Stimulated activated CD8-positive, alpha-beta memory T cell treated with anti-CD3 and anti-CD28 coated beads, Interleukin-12 subunit alpha, Interleukin-12 subunit beta, amount 100 ng/mL, for 1 hour (primary cell): ENCODE measurements around the gene TNNI3K.
A peak's percentile ranks its signal among the peaks of the same experiment; 100 is the strongest.
"Not testable (repeated sequence)": the region's sequence is repeated elsewhere in the genome, so short reads cannot be mapped to it uniquely, and the experiment has no call there.

Experiments
- DNase-seq: peaks from one replicate; pipeline ENCODE4 v3.0.0-alpha.2; 2020; ENCODE audit warnings: low read depth

TNNI3K gene

DNA sequence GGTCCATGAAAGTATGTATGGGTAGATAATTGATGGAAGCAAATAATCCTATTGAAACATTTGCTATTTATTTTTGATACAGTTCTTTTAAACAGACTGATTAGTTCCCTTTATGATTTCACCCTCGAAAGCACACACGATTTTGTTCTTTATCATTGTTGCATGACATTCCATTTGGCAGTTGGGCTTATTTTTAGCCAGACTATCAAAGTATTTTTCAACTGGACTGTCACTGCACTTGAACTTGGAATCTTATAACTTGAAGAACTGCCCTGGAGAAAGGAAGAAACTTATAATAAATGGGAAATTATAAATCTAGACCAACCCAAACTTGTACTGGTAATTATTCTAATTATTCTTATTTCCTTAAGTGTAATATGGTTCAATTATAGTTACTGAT, at the start of gene TNNI3K:
Gene TNNI3K (plus strand): TSS at position 235 of the 400 bp plus-strand sequence. CDS start 65 bp downstream, at position 300.
- no peak for DNase-seq

- no peak for DNase-seq
Measured at GRCh38 chr1:74193908-74194307, 41.3 kb upstream of the TNNI3K start.

GRCh38 chr1:74195339-74195738, 39.8 kb upstream of the TNNI3K start:
- no peak for DNase-seq

- DNase-seq, result no peak
Measured at GRCh38 chr1:74197255-74197654, 37.9 kb upstream of the TNNI3K start.

DNA sequence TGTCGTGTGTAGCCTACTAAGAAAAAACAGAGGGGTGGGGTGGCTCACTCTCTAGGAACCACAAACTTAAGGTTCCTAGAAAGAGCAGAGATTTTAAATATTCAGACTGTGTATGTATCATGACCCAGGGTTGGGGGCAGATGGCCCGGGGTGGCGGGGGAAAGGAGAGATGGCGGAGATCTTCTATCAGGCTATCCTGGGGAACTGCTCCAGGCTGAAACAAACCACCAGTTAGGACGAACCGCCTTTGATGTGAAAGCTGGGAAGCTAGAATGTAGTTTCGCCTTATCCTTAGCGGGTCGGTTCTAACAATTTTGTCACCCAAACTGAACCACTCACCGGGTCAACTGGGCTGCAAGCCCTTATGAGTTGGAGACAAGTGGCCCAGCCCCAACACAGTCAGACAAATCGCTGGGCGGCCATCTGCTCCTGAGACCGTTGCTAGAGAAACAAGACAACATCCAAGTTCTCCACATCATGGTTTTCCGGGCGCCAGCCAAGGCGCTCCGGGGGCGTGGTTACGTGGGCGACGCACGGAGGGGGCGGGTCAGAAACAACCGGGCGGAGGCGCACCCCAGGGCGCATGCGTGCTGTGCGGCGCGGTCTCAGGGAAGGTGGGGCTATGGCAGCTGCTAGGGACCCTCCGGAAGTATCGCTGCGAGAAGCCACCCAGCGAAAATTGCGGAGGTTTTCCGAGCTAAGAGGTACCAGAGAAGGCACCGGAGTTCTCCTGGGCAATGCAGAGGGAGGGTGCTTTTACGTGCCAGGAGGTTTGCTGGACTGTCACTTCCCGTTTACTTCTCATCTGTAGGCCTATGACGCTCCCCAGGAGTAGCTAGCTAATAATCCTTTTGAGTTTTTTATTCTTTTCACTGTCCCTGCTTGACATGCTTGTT, 37.3 kb upstream of the TNNI3K start, which contains the start of the genes FPGT and LRRIQ3:
Gene FPGT (plus strand): TSS at position 586 of the 896 bp plus-strand sequence. CDS start 37 bp downstream, at position 623.
Gene LRRIQ3 (minus strand): TSS at position 520 of the 896 bp plus-strand sequence. CDS start 14,492 bp downstream, outside the sequence.
- peak; percentile 92 for DNase-seq

- DNase-seq, result no peak
Measured at GRCh38 chr1:74199504-74199903, 35.7 kb upstream of the TNNI3K start.

- DNase-seq, result no peak
Measured at GRCh38 chr1:74205266-74205665, 29.9 kb upstream of the TNNI3K start.

GRCh38 chr1:74215229-74215628, 20.0 kb upstream of the TNNI3K start:
- no peak for DNase-seq

DNA sequence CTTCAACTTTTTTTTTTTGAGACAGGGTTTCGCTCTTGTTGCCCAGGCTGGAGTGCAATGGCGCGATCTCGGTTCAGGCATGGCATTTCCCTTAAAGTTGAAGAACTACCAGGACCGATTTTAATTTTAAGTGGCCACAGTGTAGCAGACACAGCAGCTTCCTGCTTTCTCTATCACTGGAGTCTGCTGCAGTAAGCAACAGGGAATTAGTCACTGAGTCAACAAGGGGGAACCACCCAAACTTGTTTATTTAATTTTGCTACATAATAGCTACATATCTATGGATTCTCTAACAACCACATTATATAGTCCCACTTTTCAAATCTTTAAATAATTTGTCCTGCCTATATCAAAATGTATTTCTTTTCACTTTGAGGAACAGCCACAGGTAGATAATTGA, 12.5 kb upstream of the TNNI3K start:
- DNase-seq, result no peak

GRCh38 chr1:74223453-74223852, 11.7 kb upstream of the TNNI3K start:
- no peak for DNase-seq

- no peak for DNase-seq
Measured at GRCh38 chr1:74236440-74236839, 1.3 kb downstream of the TNNI3K start.

DNA sequence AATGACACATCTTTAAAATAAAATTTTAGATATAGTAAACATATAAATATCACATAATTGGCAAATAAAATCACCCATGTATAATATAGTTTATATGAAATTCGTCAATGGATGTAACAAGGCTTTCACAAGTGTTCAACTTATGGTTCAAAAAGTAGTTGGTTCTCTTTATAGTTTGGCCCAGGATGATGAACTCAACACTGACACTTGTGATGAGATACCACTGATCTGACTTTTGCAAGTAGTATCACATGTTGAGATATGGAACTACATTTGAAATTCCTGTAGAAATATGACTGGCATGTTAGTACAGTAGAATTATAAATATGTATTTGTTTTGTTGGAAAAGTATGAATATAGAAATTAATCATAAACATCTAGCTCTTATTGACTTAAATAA, 1.8 kb downstream of the TNNI3K start:
- DNase-seq, result no peak

- no peak for DNase-seq
Measured at GRCh38 chr1:74237787-74238186, 2.6 kb downstream of the TNNI3K start.

- DNase-seq, result no peak
Measured at GRCh38 chr1:74245168-74245772, 10.1 kb downstream of the TNNI3K start.

DNA sequence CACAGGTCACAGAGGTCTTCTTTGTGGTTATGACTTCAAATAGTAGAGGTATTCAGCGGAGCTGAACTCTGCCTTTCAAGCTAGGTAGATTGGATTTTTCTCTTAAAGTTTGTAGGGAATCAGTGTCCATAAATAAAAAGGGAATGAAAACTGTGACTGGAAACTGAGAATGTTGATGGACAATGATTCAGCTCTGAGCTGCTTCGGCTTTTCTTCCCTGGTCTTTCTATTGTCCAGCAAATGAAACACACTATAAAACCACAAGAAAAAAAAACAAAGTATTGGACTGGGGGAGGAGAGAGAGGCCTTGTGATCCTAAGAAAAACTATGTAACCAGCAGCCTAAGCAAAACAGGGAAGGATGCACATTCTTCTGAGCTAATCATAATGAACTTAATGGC, 11.1 kb downstream of the TNNI3K start:
- DNase-seq, result no peak

DNA sequence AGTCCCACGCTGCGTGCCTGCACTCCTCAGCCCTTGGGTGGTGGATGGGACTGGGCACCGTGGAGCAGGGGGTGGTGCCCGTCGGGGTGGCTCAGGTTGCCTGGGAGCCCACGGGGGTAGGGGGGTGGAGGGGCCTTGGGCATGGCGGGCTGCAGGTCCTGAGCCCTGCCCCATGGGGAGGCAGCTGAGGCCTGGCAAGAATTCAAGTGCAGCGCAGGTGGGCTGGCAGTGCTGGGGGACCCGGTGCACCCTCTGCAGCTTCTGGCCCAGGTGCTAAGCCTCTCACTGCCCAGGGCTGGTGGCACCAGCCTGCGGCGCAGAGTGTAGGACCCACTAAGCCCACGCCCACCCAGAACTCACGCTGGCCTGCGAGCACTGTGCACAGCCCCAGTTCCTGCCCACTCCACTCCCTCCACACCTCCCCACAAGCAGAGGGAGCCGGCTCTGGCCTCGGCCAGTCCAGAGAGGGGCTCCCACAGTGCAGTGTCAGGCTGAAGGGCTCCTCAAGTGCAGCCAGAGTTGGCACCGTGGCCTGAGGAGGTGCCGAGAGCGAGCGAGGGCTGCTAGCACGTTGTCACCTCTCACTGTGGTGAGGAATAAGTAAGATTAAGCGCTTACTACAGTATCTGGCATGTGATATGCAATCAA, 12.8 kb downstream of the TNNI3K start:
- no peak for DNase-seq

DNA sequence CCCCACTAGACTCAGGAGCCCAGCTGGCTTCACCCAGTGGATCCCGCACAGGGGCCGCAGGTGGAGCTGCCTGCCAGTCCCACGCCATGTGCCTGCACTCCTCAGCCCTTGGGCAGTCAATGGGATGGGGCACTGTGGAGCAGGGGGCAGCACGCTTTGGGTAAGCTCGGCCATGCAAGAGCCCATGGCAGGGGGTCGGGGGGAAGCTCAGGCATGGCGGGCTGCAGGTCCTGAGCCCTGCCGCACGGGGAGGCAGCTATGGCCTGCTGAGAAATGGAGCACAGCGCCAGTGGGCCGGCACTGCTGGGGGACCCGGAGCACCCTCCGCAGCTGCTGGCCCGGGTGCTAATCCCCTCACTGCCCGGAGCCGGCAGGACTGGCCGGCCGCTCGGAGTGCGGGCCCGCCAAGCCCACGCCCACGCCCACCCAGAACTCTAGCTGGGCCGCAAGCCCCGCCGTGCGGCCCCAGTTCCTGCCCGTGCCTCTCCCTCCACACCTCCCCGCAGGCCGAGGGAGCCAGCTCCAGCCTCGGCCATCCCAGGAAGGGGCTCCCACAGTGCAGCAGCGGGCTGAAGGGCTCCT, 18.1 kb downstream of the TNNI3K start:
- DNase-seq, result not testable (repeated sequence)

- DNase-seq, result no peak
Measured at GRCh38 chr1:74266001-74266400, 30.8 kb downstream of the TNNI3K start.

DNA sequence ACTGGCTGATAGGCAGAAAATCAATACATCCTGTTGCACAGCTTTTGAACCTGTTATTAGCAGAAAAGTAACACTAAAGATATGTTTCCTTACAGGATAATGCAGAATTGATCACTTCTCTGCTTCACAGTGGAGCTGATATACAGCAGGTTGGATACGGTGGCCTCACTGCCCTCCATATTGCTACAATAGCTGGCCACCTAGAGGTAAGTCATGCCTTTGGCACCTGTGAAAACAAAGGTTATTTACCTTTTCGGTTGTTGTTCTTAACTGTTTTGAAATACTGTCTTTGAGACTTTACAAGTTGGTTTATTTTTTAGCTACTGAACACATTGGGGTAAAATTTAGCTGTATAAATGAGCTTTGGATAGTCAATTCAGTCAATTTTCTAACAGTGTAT, 36.3 kb downstream of the TNNI3K start:
- DNase-seq, result no peak

DNA sequence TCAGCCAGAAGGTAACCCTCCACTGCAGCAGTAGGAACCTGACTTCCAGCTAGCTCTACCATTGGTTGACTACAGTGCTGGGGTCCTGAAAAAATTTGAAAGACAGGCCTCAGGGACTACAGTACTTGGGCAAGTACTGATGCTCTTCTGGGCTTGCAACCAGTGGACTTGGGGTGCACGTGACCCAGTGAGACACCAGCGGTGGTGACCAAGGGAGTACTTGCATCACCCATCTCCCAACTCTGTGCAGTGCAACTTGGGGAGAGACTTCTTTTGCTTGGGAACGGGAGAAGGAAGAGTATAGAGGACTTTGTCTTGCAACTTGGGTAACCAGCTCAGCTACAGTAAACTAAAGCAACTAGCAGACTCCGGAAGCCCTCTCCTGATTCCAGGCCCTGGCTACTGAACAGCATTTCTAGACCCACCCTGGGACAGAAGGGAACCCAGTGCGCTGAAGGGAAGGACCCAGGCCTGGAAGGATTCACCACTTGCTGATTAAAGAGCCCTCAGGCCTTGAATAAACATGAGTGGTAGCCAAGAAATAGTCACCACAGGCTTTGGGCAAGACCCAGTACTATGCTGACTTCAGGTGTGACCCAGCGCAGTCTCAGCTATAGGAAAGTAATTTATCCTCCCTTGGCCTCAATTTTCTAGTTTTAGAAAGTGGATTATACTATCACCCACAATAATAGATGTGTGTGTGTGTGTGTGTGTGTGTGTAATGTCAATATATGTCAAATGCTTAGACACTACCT, 45.6 kb downstream of the TNNI3K start:
- DNase-seq, result no peak

DNA sequence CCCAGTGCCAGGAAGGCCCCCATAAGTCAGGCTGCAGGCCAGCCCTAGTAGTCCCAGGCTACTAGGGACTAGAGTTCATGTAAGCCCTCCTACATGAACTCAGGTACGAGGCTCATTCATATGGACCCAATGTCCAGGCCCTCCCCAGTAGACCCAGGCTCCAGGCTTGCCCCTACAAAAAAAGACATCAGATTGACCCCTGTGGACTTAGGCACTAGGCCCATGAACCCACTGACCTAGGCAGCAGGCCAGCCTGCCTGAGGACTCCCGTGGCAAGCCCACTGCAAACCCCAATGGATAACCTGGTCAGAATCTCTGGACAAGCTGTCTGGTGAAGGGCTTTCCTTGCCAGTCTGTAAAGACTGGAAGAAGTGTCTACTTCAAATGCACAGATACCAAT, 51.2 kb downstream of the TNNI3K start:
- no peak for DNase-seq

DNA sequence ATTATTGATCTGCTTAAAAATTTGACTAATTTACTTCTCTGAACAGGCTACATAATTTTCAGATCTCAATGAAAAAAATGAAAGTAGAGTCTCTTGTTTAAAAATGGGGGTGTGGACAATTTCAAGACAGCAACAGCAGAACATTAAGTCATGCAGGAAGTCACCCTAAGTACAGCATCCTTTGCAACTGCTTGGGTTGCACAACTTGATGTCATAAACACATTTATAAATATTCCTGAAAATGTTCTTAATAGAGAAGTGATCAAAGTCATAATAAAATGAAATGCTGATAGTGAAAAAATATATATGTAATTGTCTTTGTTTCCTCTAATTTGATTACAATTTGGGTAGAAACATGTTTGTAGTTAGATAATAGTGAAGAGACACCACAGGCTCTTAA, 79.3 kb downstream of the TNNI3K start:
- DNase-seq, result no peak
